SK-N-SH (cell line): ENCODE measurements around the gene ZDHHC5. TPM values are rescaled to one million over a fixed set of nuclear protein-coding genes. Genes with fewer than 3 reads are reported as not detected.

Experiments used
- CTCF ChIA-PET: fragments of 300-600, 350-600 bp; formaldehyde crosslinking; extraction: SDS; loops from one replicate; lab custom pipeline; 2021; lab: Yijun Ruan, JAX
- POLR2A ChIA-PET: fragments of 350-600 bp; sonication (Branson Sonifier 250); formaldehyde crosslinking; extraction: SDS; loops from one replicate; lab custom pipeline; 2020; ENCODE audit warnings: antibody characterized with exemption, inconsistent platforms; lab: Yijun Ruan, JAX
- DNase-seq: peaks from one replicate; pipeline ENCODE4 v3.0.0; 2012
- H2AFZ ChIP-seq: fragments of 200-600 bp; sonication (generic); 2 replicates; pipeline ENCODE4 v1.8.1; 2016; ENCODE audit warnings: antibody characterized with exemption, mild to moderate bottlenecking, low read depth
- H3F3A ChIP-seq: fragments of 200-600 bp; sonication (generic); replicated peaks from 2 replicates; pipeline ENCODE3; 2016; ENCODE audit warnings: antibody characterized with exemption, mild to moderate bottlenecking; ENCODE audit not compliant: insufficient read depth
- H3K27ac ChIP-seq, 2 experiments: fragments of 200-500 bp in 1 of 2; fragments of 200-600 bp in 1 of 2; sonication (Bioruptor generic) in 1 of 2; sonication (generic), shearing (Covaris generic) in 1 of 2; 2 replicates each; pipeline versions ENCODE4 v1.5.1 to v1.6.1; 2014 to 2016; ENCODE audit warnings: low read depth in 2 of 2, inconsistent platforms in 1 of 2, low read length in 1 of 2, mild to moderate bottlenecking in 1 of 2, mixed read lengths in 1 of 2
- H3K27me3 ChIP-seq: fragments of 200-600 bp; sonication (generic), shearing (Covaris generic); 2 replicates; pipeline ENCODE4 v1.6.1; 2016; ENCODE audit warnings: mixed run types; ENCODE audit not compliant: insufficient read depth
- H3K36me3 ChIP-seq, 2 experiments: fragments of 200-500 bp in 1 of 2; fragments of 200-600 bp in 1 of 2; sonication (Bioruptor generic) in 1 of 2; sonication (generic) in 1 of 2; replicated peaks in 1 of 2; 2 replicates each; pipeline versions ENCODE3 to v1.5.1; 2014 to 2016; ENCODE audit warnings: low read length in 1 of 2, mild to moderate bottlenecking in 1 of 2; ENCODE audit not compliant: insufficient read depth in 2 of 2, control insufficient read depth in 1 of 2
- H3K4me1 ChIP-seq, 2 experiments: fragments of 200-500 bp in 1 of 2; fragments of 200-600 bp in 1 of 2; sonication (Bioruptor generic) in 1 of 2; sonication (generic), shearing (Covaris generic) in 1 of 2; 2 replicates each; pipeline versions ENCODE4 v1.5.1 to v1.6.1; 2014 to 2016; ENCODE audit warnings: low read depth in 1 of 2, low read length in 1 of 2, mixed run types in 1 of 2; ENCODE audit not compliant: insufficient read depth in 2 of 2, control insufficient read depth in 1 of 2
- H3K4me2 ChIP-seq: fragments of 200-600 bp; sonication (generic), shearing (Covaris generic); 2 replicates; pipeline ENCODE4 v1.6.1; 2017; ENCODE audit warnings: mixed run types
- H3K4me3 ChIP-seq, 2 experiments: fragments of 200-500 bp in 1 of 2; fragments of 200-600 bp in 1 of 2; sonication (Bioruptor generic) in 1 of 2; sonication (generic), shearing (Covaris generic) in 1 of 2; 2 replicates each; pipeline versions ENCODE4 v1.5.1 to v1.8.1; 2014 to 2016; ENCODE audit warnings: low read depth in 2 of 2, inconsistent platforms in 1 of 2, low read length in 1 of 2, mild to moderate bottlenecking in 1 of 2, mixed read lengths in 1 of 2, moderate library complexity in 1 of 2
- H3K79me2 ChIP-seq: fragments of 200-600 bp; sonication (generic); 2 replicates; pipeline ENCODE4 v1.8.1; 2017; ENCODE audit warnings: mild to moderate bottlenecking; ENCODE audit not compliant: insufficient read depth
- H3K9ac ChIP-seq: fragments of 200-600 bp; sonication (generic); 2 replicates; pipeline ENCODE4 v1.6.1; 2017; ENCODE audit warnings: mixed run types
- H3K9me2 ChIP-seq: fragments of 200-600 bp; sonication (generic); 2 replicates; pipeline ENCODE4 v1.6.1; 2017; ENCODE audit warnings: mixed run types
- H3K9me3 ChIP-seq: fragments of 200-600 bp; sonication (generic); 2 replicates; pipeline ENCODE4 v1.6.1; 2017; ENCODE audit warnings: mixed run types, mild to moderate bottlenecking, moderate library complexity
- H4K20me1 ChIP-seq: fragments of 200-600 bp; sonication (generic); 2 replicates; pipeline ENCODE4 v1.6.1; 2017; ENCODE audit warnings: mild to moderate bottlenecking, mixed run types; ENCODE audit not compliant: insufficient read depth
- EZH2phosphoT487 ChIP-seq: fragments of 200-600 bp; sonication (generic); IDR thresholded peaks from 2 replicates; pipeline ENCODE4 v1.6.1; 2017; ENCODE audit warnings: low read depth, mixed run types, mild to moderate bottlenecking, antibody characterized with exemption, moderate library complexity, borderline replicate concordance
- FOSL2 ChIP-seq: IDR thresholded peaks from 2 replicates; pipeline ENCODE4 v1.4.0; 2012; ENCODE audit warnings: low read depth, mild to moderate bottlenecking, moderate library complexity, borderline replicate concordance
- FOXM1 ChIP-seq: IDR thresholded peaks from 2 replicates; pipeline ENCODE4 v1.4.0; 2012; ENCODE audit warnings: low read depth, mild to moderate bottlenecking
- GABPA ChIP-seq: IDR thresholded peaks from 2 replicates; pipeline ENCODE4 v1.4.0; 2012; ENCODE audit warnings: low read depth, mild to moderate bottlenecking
- GATA2 ChIP-seq: sonication (generic); formaldehyde crosslinking; IDR thresholded peaks from 2 replicates; pipeline ENCODE4 v1.5.0; 2020; ENCODE audit warnings: mild to moderate bottlenecking, missing genetic modification reagents
- IRF3 ChIP-seq: fragments of 150-350 bp; IDR thresholded peaks from 2 replicates; pipeline ENCODE4 v1.6.1; 2016; ENCODE audit warnings: mild to moderate bottlenecking, low read depth, low read length
- JUND ChIP-seq: IDR thresholded peaks from 2 replicates; pipeline ENCODE4 v1.4.0; 2012
- NFIC ChIP-seq: IDR thresholded peaks from 2 replicates; pipeline ENCODE4 v1.4.0; 2012; ENCODE audit warnings: borderline replicate concordance
- TAF1 ChIP-seq: IDR thresholded peaks from 2 replicates; pipeline ENCODE4 v1.6.1; 2012; ENCODE audit warnings: low read depth, mild to moderate bottlenecking, low read length, moderate library complexity, borderline replicate concordance
- TEAD4 ChIP-seq: IDR thresholded peaks from 2 replicates; pipeline ENCODE4 v1.4.0; 2012; ENCODE audit warnings: mild to moderate bottlenecking, borderline replicate concordance; ENCODE audit not compliant: insufficient read depth
- ZBTB33 ChIP-seq: IDR thresholded peaks from 2 replicates; pipeline ENCODE4 v1.4.0; 2012; ENCODE audit warnings: low read depth, borderline replicate concordance
- WGBS: methylation state at CpG from one replicate; pipeline ENCODE4 v1.1.6; 2017; ENCODE audit warnings: low lambda C conversion rate; 5-methylcytosine and 5-hydroxymethylcytosine counted together
- polyA plus RNA-seq, 3 experiments: library from polyadenylated mRNA; depleted of rRNA; stranded (reverse); fragments of >200 nt; gene quantifications; 2 replicates each; pipeline ENCODE4 v1.2.3, GENCODE V29; 2012
- TF ChIP-seq, protein P1 (sequence below): IDR thresholded peaks from 2 replicates; pipeline ENCODE4; 2012

Gene ZDHHC5
- polyA plus RNA-seq, 1 of the 3 experiments (the other 2 are of a cell fraction), result 46.6 TPM

GRCh38 chr11:57649826-57650738 is 17.8 kb upstream of the ZDHHC5 start, which contains the start of gene YPEL4:
Gene YPEL4, minus strand, starts transcription at chr11:57649912. Its CDS starts 2,805 bp downstream, at chr11:57647107.
- no peaks in the 10 kb centered on the region for H3K9me2 ChIP-seq
- POLR2A ChIA-PET, result interaction anchor here (1.0 kb wide), 2 partner anchors 82 to 92 kb away, joined by 3 to 4 read pairs; partner anchors contain the start of gene UBE2L6
- H3F3A ChIP-seq, result peaks cover 21% of the 10 kb centered on the region
- TF ChIP-seq JUND, result peak; percentile 55
- no peak for TF ChIP-seq FOXM1
- TF ChIP-seq FOSL2, result peak; percentile 68; the same call in 1 of the 2 replicates
- no peak for TF ChIP-seq ZBTB33
- TF ChIP-seq, all 33 proteins: peak for 2
- Histone ChIP-seq H3K27me3 (no peaks in the 10 kb centered on the region), H3K4me1 (peaks cover 16 to 35% of the 10 kb centered on the region in 2 experiments; a peak in 3 of 4 replicates), H3K27ac (peak within 1 kb of the TSS; percentile 28 to 71; a peak in 2 of 4 replicates), H3K4me3 (peak within 1 kb of the TSS; percentile 68 to 69), H3K79me2 (no peaks in the 10 kb centered on the region), H3K36me3 (peaks cover 0 to 4% of the 10 kb centered on the region in 2 experiments), H3K4me2 (peak within 1 kb of the TSS; percentile 99), H3K9ac (peak within 1 kb of the TSS; percentile 51), H4K20me1 (peaks cover 22% of the 10 kb centered on the region), H2AFZ (no peak within 1 kb of the TSS), H3K9me3 (no peaks in the 10 kb centered on the region)
- CTCF ChIA-PET, result interaction anchor here (2.9 to 17.7 kb wide), 2 partner anchors 10 to 79 kb away, joined by 15 to 326 read pairs; partner anchors contain the start of gene UBE2L6
- DNase-seq, result peak; percentile 88
- 23% methylated on average over 15 of the region's 15 CpGs for WGBS

GRCh38 chr11:57650739-57651090 is 17.2 kb upstream of the ZDHHC5 start:
- Histone ChIP-seq H3F3A (peaks cover 17% of the 10 kb centered on the region), H3K36me3 (peaks cover 0 to 4% of the 10 kb centered on the region in 2 experiments), H3K9me3 (no peaks in the 10 kb centered on the region), H4K20me1 (peaks cover 15% of the 10 kb centered on the region; the same call in 1 of the 2 replicates), H3K27me3 (no peaks in the 10 kb centered on the region), H3K9me2 (no peaks in the 10 kb centered on the region), H2AFZ (no peak overlapping the region), H3K79me2 (no peaks in the 10 kb centered on the region), H3K27ac (no peak overlapping the region), H3K9ac (no peak overlapping the region), H3K4me2 (no peak overlapping the region), H3K4me3 (no peak overlapping the region), H3K4me1 (peaks cover 12 to 35% of the 10 kb centered on the region in 2 experiments; a peak in 3 of 4 replicates)
- CTCF ChIA-PET, result interaction anchor here (2.9 kb wide), 1 partner anchor 11 kb away, joined by 15 read pairs; no protein-coding TSS in a partner anchor
- POLR2A ChIA-PET, result no interaction called here
- 92% methylated on average over 5 of the region's 5 CpGs for WGBS
- no peak for TF ChIP-seq JUND
- no peak for DNase-seq

DNA sequence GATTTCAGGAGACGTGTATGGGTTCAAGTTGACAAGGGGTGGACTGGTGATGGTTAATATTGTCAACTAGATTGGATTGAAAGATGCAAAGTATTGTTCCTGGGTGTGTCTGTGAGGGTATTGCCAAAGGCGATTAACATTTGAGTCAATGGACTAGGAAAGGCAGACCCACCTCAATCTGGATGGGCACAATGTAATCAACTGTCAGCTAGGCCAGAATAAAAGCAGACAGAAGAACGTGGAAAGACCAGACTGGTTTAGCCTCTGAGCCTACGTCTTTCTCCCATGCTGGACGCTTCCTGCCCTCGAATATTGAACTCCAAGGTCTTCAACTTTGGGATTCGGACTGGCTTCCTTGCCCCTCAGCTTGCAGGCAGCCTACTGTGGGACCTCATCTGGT is 16.5 kb upstream of the ZDHHC5 start:
- H3K9me3 ChIP-seq, result no peaks in the 10 kb centered on the region
- TF ChIP-seq GATA2 (CRISPR knock-in tag) (no peak), IRF3 (no peak), EZH2phosphoT487 (no peak), NFIC (no peak), TAF1 (no peak), FOSL2 (no peak), TEAD4 (no peak), GABPA (no peak)
- TF ChIP-seq, protein P1, sequence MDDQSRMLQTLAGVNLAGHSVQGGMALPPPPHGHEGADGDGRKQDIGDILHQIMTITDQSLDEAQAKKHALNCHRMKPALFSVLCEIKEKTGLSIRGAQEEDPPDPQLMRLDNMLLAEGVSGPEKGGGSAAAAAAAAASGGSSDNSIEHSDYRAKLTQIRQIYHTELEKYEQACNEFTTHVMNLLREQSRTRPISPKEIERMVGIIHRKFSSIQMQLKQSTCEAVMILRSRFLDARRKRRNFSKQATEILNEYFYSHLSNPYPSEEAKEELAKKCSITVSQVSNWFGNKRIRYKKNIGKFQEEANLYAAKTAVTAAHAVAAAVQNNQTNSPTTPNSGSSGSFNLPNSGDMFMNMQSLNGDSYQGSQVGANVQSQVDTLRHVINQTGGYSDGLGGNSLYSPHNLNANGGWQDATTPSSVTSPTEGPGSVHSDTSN, result no peak
- WGBS, result 86% methylated on average over 7 of the region's 7 CpGs
- H3F3A ChIP-seq, result peaks cover 19% of the 10 kb centered on the region
- no peak overlapping the region for H2AFZ ChIP-seq
- no peak overlapping the region for H3K4me2 ChIP-seq
- H3K9me2 ChIP-seq, result no peaks in the 10 kb centered on the region
- H3K36me3 ChIP-seq, result peaks cover 0 to 2% of the 10 kb centered on the region in 2 experiments
- CTCF ChIA-PET, result interaction anchor here (1.0 to 2.8 kb wide), 3 partner anchors 11 to 149 kb away, joined by 4 to 10 read pairs (median 9); partner anchors contain the start of gene UBE2L6
- H3K4me3 ChIP-seq, result no peak overlapping the region
- H3K27me3 ChIP-seq, result no peaks in the 10 kb centered on the region
- no peak overlapping the region for H3K27ac ChIP-seq
- POLR2A ChIA-PET, result no interaction called here
- no peaks in the 10 kb centered on the region for H3K79me2 ChIP-seq
- peaks cover 11 to 35% of the 10 kb centered on the region in 2 experiments; a peak in 3 of 4 replicates for H3K4me1 ChIP-seq
- no peak for DNase-seq
- no peak overlapping the region for H3K9ac ChIP-seq
- peaks cover 10% of the 10 kb centered on the region; the same call in 1 of the 2 replicates for H4K20me1 ChIP-seq
